Neural progenitor cell (in vitro differentiated cells): ENCODE measurements around the gene CYCS. TPM values are rescaled to one million over a fixed set of nuclear protein-coding genes. Genes with fewer than 3 reads are reported as not detected.

Experiments
- DNase-seq: peaks from one replicate; pipeline ENCODE4 v3.0.0-alpha.2; 2016; ENCODE audit warnings: low spot score
- H2AFZ ChIP-seq: fragments of 200-600 bp; sonication (generic); replicated peaks from 2 replicates; pipeline ENCODE4 v1.6.1; 2016; ENCODE audit warnings: antibody characterized with exemption
- H3F3A ChIP-seq: fragments of 200-600 bp; sonication (generic); 2 replicates; pipeline ENCODE4 v1.6.1; 2016; ENCODE audit warnings: antibody characterized with exemption, low read depth
- H3K27ac ChIP-seq: fragments of 200-600 bp; sonication (generic); 2 replicates; pipeline ENCODE4 v1.5.1; 2016; ENCODE audit warnings: mild to moderate bottlenecking
- H3K27me3 ChIP-seq: fragments of 200-600 bp; sonication (generic); 2 replicates; pipeline ENCODE4 v1.6.1; 2016; ENCODE audit warnings: mild to moderate bottlenecking, moderate library complexity
- H3K36me3 ChIP-seq: fragments of 200-600 bp; sonication (generic); 2 replicates; pipeline ENCODE4 v1.5.1; 2016
- H3K4me1 ChIP-seq: fragments of 200-600 bp; sonication (generic); 2 replicates; pipeline ENCODE4 v1.6.1; 2016; ENCODE audit warnings: mixed run types
- H3K4me2 ChIP-seq: fragments of 200-600 bp; sonication (generic); 2 replicates; pipeline ENCODE4 v1.6.1; 2016
- H3K4me3 ChIP-seq: fragments of 200-600 bp; sonication (generic); 2 replicates; pipeline ENCODE4 v1.5.1; 2016
- H3K79me2 ChIP-seq: fragments of 200-600 bp; sonication (generic); 2 replicates; pipeline ENCODE4 v1.6.1; 2016; ENCODE audit warnings: low read depth
- H3K9ac ChIP-seq: fragments of 200-600 bp; sonication (generic); 2 replicates; pipeline ENCODE4 v1.6.1; 2016
- H3K9me3 ChIP-seq: fragments of 200-600 bp; sonication (generic); 2 replicates; pipeline ENCODE4 v1.5.1; 2016; ENCODE audit warnings: low read depth
- H4K20me1 ChIP-seq: fragments of 200-600 bp; sonication (generic); 2 replicates; pipeline ENCODE4 v1.6.1; 2016; ENCODE audit warnings: low read depth
- H3K27ac Mint-ChIP-seq: 3 replicates; pipeline ENCODE4 v1.8.0; 2021; ENCODE audit warnings: mixed read lengths
- H3K27me3 Mint-ChIP-seq: 2 replicates; pipeline ENCODE4 v1.8.0; 2022; ENCODE audit warnings: low read depth, mild to moderate bottlenecking, inconsistent platforms, moderate library complexity, mixed read lengths; ENCODE audit not compliant: insufficient read depth
- H3K36me3 Mint-ChIP-seq: 3 replicates; pipeline ENCODE4 v1.8.0; 2021; ENCODE audit warnings: mixed read lengths
- H3K4me1 Mint-ChIP-seq: 3 replicates; pipeline ENCODE4 v1.8.0; 2021; ENCODE audit warnings: mixed read lengths
- H3K4me3 Mint-ChIP-seq: 3 replicates; pipeline ENCODE4 v1.8.0; 2021; ENCODE audit warnings: mild to moderate bottlenecking, moderate library complexity, mixed read lengths
- H3K9me3 Mint-ChIP-seq: 3 replicates; pipeline ENCODE4 v1.8.0; 2020; ENCODE audit warnings: mixed read lengths
- EZH2 ChIP-seq: fragments of 200-600 bp; sonication (generic); IDR thresholded peaks from 2 replicates; pipeline ENCODE4 v1.6.1; 2017; ENCODE audit warnings: antibody characterized with exemption, mild to moderate bottlenecking, moderate library complexity
- EZH2phosphoT487 ChIP-seq: fragments of 200-600 bp; sonication (generic); IDR thresholded peaks from 2 replicates; pipeline ENCODE4 v1.6.1; 2017; ENCODE audit warnings: antibody characterized with exemption
- total RNA-seq: library from RNA; depleted of rRNA; stranded (reverse); fragments of >200 nt; gene quantifications from 2 replicates; pipeline ENCODE4 v1.2.3, GENCODE V29; 2015; ENCODE audit warnings: low replicate concordance
- TF ChIP-seq, protein P1 (sequence below): fragments of 200-600 bp; sonication (generic); IDR thresholded peaks from 2 replicates; pipeline ENCODE4 v1.5.1; 2017; ENCODE audit warnings: antibody characterized with exemption, mild to moderate bottlenecking

The CYCS gene
- total RNA-seq, 1 donor from 2014 or later, result 93.9 TPM

DNA sequence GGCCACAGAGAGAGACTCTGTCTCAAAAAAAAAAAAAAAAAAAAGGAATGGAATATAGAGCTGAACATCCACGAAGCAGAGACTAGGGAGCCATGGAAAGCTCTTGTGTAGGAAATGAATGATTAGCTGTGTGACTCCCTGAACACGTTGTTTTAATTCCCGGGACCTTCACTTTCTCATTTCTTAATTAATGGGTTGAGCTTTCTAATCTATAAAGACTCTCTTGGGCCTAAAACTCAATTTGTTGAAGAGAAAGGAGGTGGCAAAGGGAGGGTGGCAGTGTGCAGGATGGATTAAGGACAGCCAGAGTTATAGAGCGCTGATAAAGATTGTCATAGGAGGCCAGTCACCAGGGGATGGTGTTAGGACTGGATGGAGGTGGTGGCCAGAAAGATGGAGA, 48.0 kb downstream of the CYCS start:
- Histone ChIP-seq H3K9ac (no peak overlapping the region), H3K4me3 (no peak overlapping the region), H3K27ac (no peak overlapping the region), H3K4me2 (no peak overlapping the region), H4K20me1 (no peaks in the 10 kb centered on the region), H3K36me3 (no peaks in the 10 kb centered on the region), H2AFZ (no peak overlapping the region), H3K27me3 (no peaks in the 10 kb centered on the region), H3K4me1 (peaks cover 5% of the 10 kb centered on the region), H3F3A (no peaks in the 10 kb centered on the region), H3K9me3 (no peaks in the 10 kb centered on the region), H3K79me2 (no peaks in the 10 kb centered on the region)
- no peaks in the 10 kb centered on the region for H3K9me3 Mint-ChIP-seq
- H3K4me1 Mint-ChIP-seq, result no peaks in the 10 kb centered on the region
- H3K27me3 Mint-ChIP-seq, result peaks cover 4% of the 10 kb centered on the region
- no peak overlapping the region for H3K4me3 Mint-ChIP-seq
- H3K27ac Mint-ChIP-seq, result peak overlapping the region; percentile 40
- no peaks in the 10 kb centered on the region for H3K36me3 Mint-ChIP-seq
- no peak for DNase-seq
- TF ChIP-seq EZH2phosphoT487, result no peak

DNA sequence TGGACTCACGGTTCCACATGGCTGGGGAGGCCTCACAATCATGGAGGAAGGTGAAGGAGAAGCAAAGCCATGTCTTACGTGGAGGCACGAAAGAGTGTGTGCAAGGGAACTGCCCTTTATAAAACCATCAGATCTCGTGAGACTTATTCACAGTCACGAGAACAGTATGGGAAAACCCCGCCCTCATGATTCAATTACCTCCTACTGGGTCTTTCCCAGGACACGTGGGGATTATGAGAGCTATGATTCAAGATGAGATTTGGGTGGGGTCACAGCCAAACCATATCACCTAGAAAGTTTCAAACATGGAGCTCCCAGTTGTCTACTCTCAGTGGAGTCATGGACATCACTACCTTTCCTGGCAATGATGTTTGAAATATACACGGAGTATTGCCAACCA, 49.6 kb downstream of the CYCS start:
- H3K27ac ChIP-seq, result no peak overlapping the region
- no peak overlapping the region for H2AFZ ChIP-seq
- H3K4me1 ChIP-seq, result peaks cover 5% of the 10 kb centered on the region
- TF ChIP-seq EZH2, result no peak
- TF ChIP-seq, protein P1, sequence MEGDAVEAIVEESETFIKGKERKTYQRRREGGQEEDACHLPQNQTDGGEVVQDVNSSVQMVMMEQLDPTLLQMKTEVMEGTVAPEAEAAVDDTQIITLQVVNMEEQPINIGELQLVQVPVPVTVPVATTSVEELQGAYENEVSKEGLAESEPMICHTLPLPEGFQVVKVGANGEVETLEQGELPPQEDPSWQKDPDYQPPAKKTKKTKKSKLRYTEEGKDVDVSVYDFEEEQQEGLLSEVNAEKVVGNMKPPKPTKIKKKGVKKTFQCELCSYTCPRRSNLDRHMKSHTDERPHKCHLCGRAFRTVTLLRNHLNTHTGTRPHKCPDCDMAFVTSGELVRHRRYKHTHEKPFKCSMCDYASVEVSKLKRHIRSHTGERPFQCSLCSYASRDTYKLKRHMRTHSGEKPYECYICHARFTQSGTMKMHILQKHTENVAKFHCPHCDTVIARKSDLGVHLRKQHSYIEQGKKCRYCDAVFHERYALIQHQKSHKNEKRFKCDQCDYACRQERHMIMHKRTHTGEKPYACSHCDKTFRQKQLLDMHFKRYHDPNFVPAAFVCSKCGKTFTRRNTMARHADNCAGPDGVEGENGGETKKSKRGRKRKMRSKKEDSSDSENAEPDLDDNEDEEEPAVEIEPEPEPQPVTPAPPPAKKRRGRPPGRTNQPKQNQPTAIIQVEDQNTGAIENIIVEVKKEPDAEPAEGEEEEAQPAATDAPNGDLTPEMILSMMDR, result no peak
- TF ChIP-seq EZH2phosphoT487, result no peak
- H3K4me1 Mint-ChIP-seq, result no peaks in the 10 kb centered on the region
- DNase-seq, result no peak
- no peaks in the 10 kb centered on the region for H3K36me3 ChIP-seq
- H4K20me1 ChIP-seq, result no peaks in the 10 kb centered on the region
- H3K9me3 Mint-ChIP-seq, result no peaks in the 10 kb centered on the region
- H3K4me3 Mint-ChIP-seq, result no peak overlapping the region
- no peak overlapping the region for H3K4me2 ChIP-seq
- no peaks in the 10 kb centered on the region for H3K27me3 ChIP-seq
- H3K27ac Mint-ChIP-seq, result no peak overlapping the region
- no peak overlapping the region for H3K4me3 ChIP-seq
- H3K79me2 ChIP-seq, result no peaks in the 10 kb centered on the region
- H3K9ac ChIP-seq, result no peak overlapping the region
- no peaks in the 10 kb centered on the region for H3K9me3 ChIP-seq
- H3K36me3 Mint-ChIP-seq, result no peaks in the 10 kb centered on the region
- no peaks in the 10 kb centered on the region for H3F3A ChIP-seq
- H3K27me3 Mint-ChIP-seq, result peaks cover 4% of the 10 kb centered on the region

DNA sequence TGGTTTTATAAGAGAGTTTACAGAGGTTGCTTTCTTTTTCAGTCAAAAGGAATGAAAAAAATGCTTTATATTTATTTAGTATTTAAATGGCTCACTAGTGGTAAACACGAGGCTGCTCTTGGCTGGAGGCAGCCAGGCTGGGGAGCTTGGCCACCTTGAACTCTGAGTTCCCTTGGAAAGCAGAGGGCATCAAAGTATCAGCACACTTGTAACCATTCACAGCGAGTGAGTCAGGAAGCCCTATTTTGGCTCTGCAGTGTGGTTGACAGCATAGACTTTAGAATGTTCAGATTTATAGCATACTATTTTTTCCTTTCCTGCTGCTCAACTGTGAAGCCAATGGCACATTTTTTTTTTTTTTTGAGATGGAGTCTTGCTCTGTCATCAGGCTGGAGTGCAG, 51.6 kb downstream of the CYCS start:
- Histone ChIP-seq H4K20me1 (no peaks in the 10 kb centered on the region), H3K4me1 (peaks cover 5% of the 10 kb centered on the region), H2AFZ (no peak overlapping the region), H3K27ac (no peak overlapping the region), H3K27me3 (no peaks in the 10 kb centered on the region), H3K9me3 (no peaks in the 10 kb centered on the region), H3K9ac (no peak overlapping the region), H3K4me3 (no peak overlapping the region), H3K36me3 (no peaks in the 10 kb centered on the region), H3K79me2 (no peaks in the 10 kb centered on the region), H3F3A (no peaks in the 10 kb centered on the region), H3K4me2 (no peak overlapping the region)
- Mint-ChIP-seq H3K36me3 (no peaks in the 10 kb centered on the region), H3K4me1 (peaks cover 10% of the 10 kb centered on the region), H3K27ac (no peak overlapping the region), H3K4me3 (no peak overlapping the region), H3K9me3 (no peaks in the 10 kb centered on the region), H3K27me3 (peaks cover 6% of the 10 kb centered on the region)
- no peak for TF ChIP-seq EZH2phosphoT487
- TF ChIP-seq EZH2, result no peak
- TF ChIP-seq, protein P1, result no peak
- no peak for DNase-seq

Other genes starting within 250 kb of the CYCS start
- 5.6 and 8.0 TPM in 2 replicates for gene OSBPL3, start 145.1 kb downstream of the CYCS start, total RNA-seq
- gene NPVF, start 103.2 kb upstream of the CYCS start, total RNA-seq, result not detected in 2 replicates